ENCODE results near the gene CD79B. TPM values are rescaled to one million over a fixed set of nuclear protein-coding genes. Genes with fewer than 3 reads are reported as not detected.

The CD79B gene
- total and polyA plus RNA-seq, 2 of the 13 experiments (the other 11 are each of a cell fraction or from before 2014, with no cell fraction given) = not detected

- CTCF ChIA-PET (ENCODE audit: low intra/inter-chr PET ratio, low total read pairs) = no interaction called here
- peaks cover 21% of the 10 kb centered on the region for H3K4me1 ChIP-seq (ENCODE audit: insufficient read depth, low read length)
- in situ Hi-C loops (cut with HindIII; ENCODE audit: extremely low pct_ligation_motif_present, low pct_unique_long_range_greater_than_20kb) = loop anchor here (10.0 kb wide), 1 partner anchor 206 kb away; the partner anchor contains the start of gene ERN1
- no peak overlapping the region for H3K4me3 ChIP-seq (replicated peaks in 1 of 3; ENCODE audit: insufficient read depth in 1 of 3, low read depth in 2 of 3, low read length in 3 of 3)
- 40% methylated on average over 5 of the region's 10 CpGs for WGBS (ENCODE audit: low lambda C conversion rate)
- POLR2A ChIA-PET = no interaction called here
- BruUV-seq (replicated peaks) = no TSS peak
- FAIRE-seq (no peak), DNase-seq (ENCODE audit: low spot score) (no peak), ATAC-seq (no peak)
- H4K20me1 ChIP-seq (ENCODE audit: insufficient read depth, low read length) = no peaks in the 10 kb centered on the region; the same call in 1 of the 2 replicates
- no peak overlapping the region for H3K27ac ChIP-seq (ENCODE audit: extremely low read length, insufficient read depth, low read length)
- H3K4me2 ChIP-seq (ENCODE audit: low read depth, low read length) = no peak overlapping the region
- H2AFZ ChIP-seq (ENCODE audit: low read length) = no peak overlapping the region
- intact Hi-C loops (cut with micrococcal nuclease; ENCODE audit: unreplicated experiment) = no loop called here
- H3K36me3 ChIP-seq (replicated peaks in 1 of 2; ENCODE audit: control insufficient read depth in 1 of 2, insufficient read depth in 2 of 2, low read length in 2 of 2) = no peaks in the 10 kb centered on the region
- H3K79me2 ChIP-seq (ENCODE audit: insufficient read depth, low read length) = no peaks in the 10 kb centered on the region
- TF ChIP-seq MAF1 (CRISPR knock-in tag; IDR thresholded peaks at IDR 0.05; ENCODE audit: borderline replicate concordance) = no peak
- no peak for TF ChIP-seq TRIM22 (IDR thresholded peaks at IDR 0.05)
- no peak for TF ChIP-seq RAD21 (CRISPR knock-in tag; IDR thresholded peaks at IDR 0.05)
- no peak for TF ChIP-seq GATAD1 (CRISPR knock-in tag; IDR thresholded peaks at IDR 0.05)
- TF ChIP-seq ZBTB4 (CRISPR knock-in tag; IDR thresholded peaks at IDR 0.05; ENCODE audit: borderline replicate concordance) = no peak
- peaks cover 18 to 78% of the 10 kb centered on the region in 2 experiments for H3K27me3 ChIP-seq (ENCODE audit: control insufficient read depth in 1 of 2, insufficient read depth in 2 of 2, low read length in 2 of 2)
- no peaks in the 10 kb centered on the region for H3K9me3 ChIP-seq (ENCODE audit: low read length)
- no peak overlapping the region for H3K9ac ChIP-seq (ENCODE audit: insufficient read depth, low read depth, low read length)
Observed at GRCh38 chr17:63928966-63929695, 3.0 kb downstream of the CD79B start.
